Transverse colon (tissue), 4 donors: ENCODE measurements around the gene DLX2. TPM values are rescaled to one million over a fixed set of nuclear protein-coding genes. Genes with fewer than 3 reads are reported as not detected.

Source experiments
- DNase-seq: peaks from one replicate; pipeline ENCODE4 v3.0.0-alpha.2; 2019
- H3K27ac ChIP-seq, 4 donors: fragments of 200-600 bp; sonication (generic); 2 replicates each; pipeline ENCODE4 v1.5.1; 2016 to 2018; ENCODE audit warnings: inconsistent platforms in 4 of 4
- H3K27me3 ChIP-seq: fragments of 200-600 bp; sonication (generic); 2 replicates; pipeline ENCODE4 v1.5.1; 2017; ENCODE audit warnings: inconsistent platforms
- H3K36me3 ChIP-seq, 4 donors: fragments of 200-600 bp; sonication (generic); 2 replicates each; pipeline ENCODE4 v1.5.1; 2017 to 2019; ENCODE audit warnings: inconsistent platforms in 4 of 4
- H3K4me1 ChIP-seq, 4 donors: fragments of 200-600 bp; sonication (generic); 2 replicates each; pipeline ENCODE4 v1.5.1; 2017 to 2020; ENCODE audit warnings: inconsistent platforms in 4 of 4
- H3K4me3 ChIP-seq, 4 donors: fragments of 200-600 bp; sonication (generic); 1 replicate in 1 of 4; 2 replicates in 3 of 4; pipeline versions ENCODE4 v1.5.1 to v1.6.1; 2017 to 2019; ENCODE audit warnings: inconsistent platforms in 4 of 4
- H3K9me3 ChIP-seq, 2 donors: fragments of 200-600 bp; sonication (generic); 2 replicates each; pipeline ENCODE4 v1.5.1; 2017 to 2019; ENCODE audit warnings: inconsistent platforms in 2 of 2
- CTCF ChIP-seq, 5 experiments: fragments of 200-600 bp in 3 of 5; fragments of 450-650 bp in 2 of 5; sonication (generic) in 3 of 5; IDR thresholded peaks; 1 replicate in 2 of 5; 2 replicates in 3 of 5; pipeline ENCODE4 v1.5.1; 2016 to 2017; ENCODE audit warnings: antibody characterized with exemption in 5 of 5, inconsistent platforms in 3 of 5, mild to moderate bottlenecking in 2 of 5, moderate library complexity in 1 of 5
- EP300 ChIP-seq: sonication (generic); formaldehyde crosslinking; IDR thresholded peaks from one replicate; pipeline ENCODE4 v1.6.1; 2017; ENCODE audit warnings: antibody characterized with exemption, low read depth
- POLR2A ChIP-seq: fragments of 450-650 bp; IDR thresholded peaks from one replicate; pipeline ENCODE4 v1.6.1; 2016; ENCODE audit warnings: antibody characterized with exemption, mild to moderate bottlenecking, moderate library complexity
- POLR2AphosphoS5 ChIP-seq, 3 donors: sonication (generic); formaldehyde crosslinking; IDR thresholded peaks; one replicate each; pipeline ENCODE4 v1.6.1; 2016; ENCODE audit warnings: antibody characterized with exemption in 3 of 3
- WGBS, 2 donors: methylation state at CpG; one replicate each; pipeline ENCODE4 v1.1.5; 2018; ENCODE audit warnings: low coverage in 1 of 2; 5-methylcytosine and 5-hydroxymethylcytosine counted together
- in situ Hi-C, 4 donors: fragments of 200-750 bp; cut with MboI; loops; one replicate each; pipeline versions ENCODE4 v1.15.0 to v1.15.1; 2017; ENCODE audit warnings: low sequenced_read_pairs in 3 of 4, low pct_ligation_motif_present in 1 of 4, low pct_unique_long_range_greater_than_20kb in 1 of 4
- intact Hi-C: fragments of 100-400 bp; cut with DNase I; formaldehyde crosslinking; loops from one replicate; pipeline ENCODE4 v1.15.1; 2023; ENCODE audit warnings: low total_unique reads
- total RNA-seq, 4 donors: library from RNA; depleted of rRNA; stranded (reverse); fragments of >200 nt; gene quantifications; one replicate each; pipeline ENCODE4 v1.1.0, GENCODE V29; 2016

The DLX2 gene
- total RNA-seq, 4 donors from 2014 or later = 0.16 TPM; not detected in 3

- in situ Hi-C loops = no loop called here
- 17% methylated on average over 22 of the region's 23 CpGs; no CpG with 5 or more reads in 1 of the 2 donors for WGBS, 2 donors
- Histone ChIP-seq H3K27ac (no peak overlapping the region), H3K4me1 (peaks cover 19 to 53% (median 41%) of the 10 kb centered on the region in 4 donors), H3K36me3 (no peaks in the 10 kb centered on the region), H3K27me3 (peaks cover 100% of the 10 kb centered on the region), H3K9me3 (no peaks in the 10 kb centered on the region), H3K4me3 (no peak overlapping the region)
- DNase-seq = no peak
- TF ChIP-seq POLR2AphosphoS5 (IDR thresholded peaks at IDR 0.05) (no peak), EP300 (no peak), CTCF (IDR thresholded peaks at IDR 0.05) (no peak), POLR2A (no peak)
- intact Hi-C loops = no loop called here
These were observed 14.9 kb downstream of the DLX2 start for GRCh38 chr2:172087780-172088244.

DNA sequence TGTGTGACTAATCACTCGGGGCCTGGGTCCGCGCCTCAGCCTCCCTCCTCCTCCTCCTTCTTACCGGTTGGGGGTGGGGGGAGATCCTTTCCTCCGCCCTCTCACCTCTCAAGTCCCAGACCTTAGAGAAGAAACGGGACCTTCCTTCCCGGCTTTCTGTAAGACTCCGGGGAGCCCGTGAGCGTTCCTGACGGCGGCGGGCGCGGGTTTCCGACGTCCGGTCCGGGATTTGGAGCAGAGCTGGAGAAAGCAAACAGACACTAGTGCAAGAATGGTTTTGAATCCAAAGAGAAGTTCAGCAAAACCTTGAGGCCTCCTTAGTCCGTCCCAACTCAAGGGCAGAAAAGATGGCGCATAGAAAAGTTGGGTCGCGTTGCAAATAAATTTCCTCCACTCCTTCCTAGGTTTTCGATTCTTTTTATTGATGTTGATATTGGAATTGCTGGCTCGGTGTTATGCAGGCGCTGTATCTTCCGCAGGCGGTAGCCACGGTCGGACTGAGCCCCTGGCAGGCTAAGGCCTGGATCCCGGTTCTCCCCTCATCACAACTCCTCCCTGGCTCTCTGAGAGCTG, 15.4 kb downstream of the DLX2 start:
- no peak overlapping the region for H3K27ac ChIP-seq
- 16% methylated on average over 31 of the region's 31 CpGs; no CpG with 5 or more reads in 1 of the 2 donors for WGBS, 2 donors
- H3K27me3 ChIP-seq = peaks cover 100% of the 10 kb centered on the region
- H3K4me3 ChIP-seq = no peak overlapping the region
- TF ChIP-seq POLR2A = no peak
- no peak for TF ChIP-seq EP300
- TF ChIP-seq CTCF (IDR thresholded peaks at IDR 0.05) = no peak
- TF ChIP-seq POLR2AphosphoS5 (IDR thresholded peaks at IDR 0.05) = no peak
- peaks cover 19 to 54% (median 43%) of the 10 kb centered on the region in 4 donors for H3K4me1 ChIP-seq
- no peaks in the 10 kb centered on the region for H3K36me3 ChIP-seq
- in situ Hi-C loops = no loop called here
- no peaks in the 10 kb centered on the region for H3K9me3 ChIP-seq
- DNase-seq = no peak
- intact Hi-C loops = no loop called here

DNA sequence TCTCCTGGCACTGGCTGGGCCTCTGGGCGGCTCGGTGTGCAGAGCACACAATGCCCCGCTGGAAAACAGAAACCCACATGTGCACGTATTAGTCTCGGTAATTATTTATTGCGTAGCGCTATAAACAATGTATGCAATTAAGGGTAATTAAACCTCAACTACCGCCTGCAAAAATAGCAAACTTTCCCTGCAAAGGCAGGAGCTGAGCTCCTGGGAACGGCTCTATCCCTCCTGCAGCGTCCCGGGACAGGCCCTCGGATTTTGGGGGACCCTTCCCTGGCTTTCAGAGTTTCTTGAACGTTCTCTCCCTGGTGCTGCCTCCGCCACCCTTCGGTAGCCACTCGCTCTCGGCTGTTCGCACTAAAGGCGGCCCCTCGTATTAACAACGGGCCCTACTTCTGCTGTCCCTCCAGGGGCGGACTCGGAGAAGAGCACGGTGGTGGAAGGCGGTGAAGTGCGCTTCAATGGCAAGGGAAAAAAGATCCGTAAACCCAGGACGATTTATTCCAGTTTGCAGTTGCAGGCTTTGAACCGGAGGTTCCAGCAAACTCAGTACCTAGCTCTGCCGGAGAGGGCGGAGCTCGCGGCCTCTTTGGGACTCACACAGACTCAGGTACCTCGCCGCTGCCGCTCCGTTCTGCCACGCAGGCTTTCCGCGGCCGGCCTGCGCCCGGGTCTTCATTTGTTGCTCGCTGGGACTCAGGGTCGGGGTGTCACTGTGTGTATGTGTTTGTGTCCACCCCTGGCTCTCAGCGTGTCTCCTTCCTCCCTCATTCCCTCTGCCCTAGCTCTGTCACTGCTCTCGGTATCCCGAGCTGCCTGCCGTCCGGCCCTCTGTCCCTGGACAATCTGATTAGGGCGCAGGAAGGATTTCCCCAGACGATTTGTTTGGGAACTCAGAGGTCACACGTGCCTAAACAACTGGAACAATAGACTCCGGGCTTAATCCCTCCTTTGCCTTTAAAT, 16.2 kb downstream of the DLX2 start:
- peak; percentile 44 for DNase-seq
- TF ChIP-seq EP300 (no peak), POLR2AphosphoS5 (IDR thresholded peaks at IDR 0.05) (no peak), POLR2A (no peak), CTCF (IDR thresholded peaks at IDR 0.05) (peak in 4 of 5 experiments; percentile 20 to 33 (median 28))
- Histone ChIP-seq H3K4me1 (peaks cover 19 to 56% (median 43%) of the 10 kb centered on the region in 4 donors), H3K27me3 (peaks cover 100% of the 10 kb centered on the region), H3K4me3 (peak overlapping the region in 2 of 4 donors; percentile 5 to 28), H3K9me3 (no peaks in the 10 kb centered on the region), H3K27ac (no peak overlapping the region), H3K36me3 (no peaks in the 10 kb centered on the region)
- intact Hi-C loops (no loop called here), in situ Hi-C loops (no loop called here)
- WGBS, 2 donors = 5 to 8% methylated on average over 10 to 54 of the region's 54 CpGs
